GM21717 (cell line): Measurements from ENCODE around the gene INPP5D.

Experiments
- ATAC-seq: cut with Tn5 transposase; IDR thresholded peaks from one replicate; pipeline ENCODE4 v1.9.1; 2021; ENCODE audit warnings: mild to moderate bottlenecking, moderate library complexity; ENCODE audit not compliant: unreplicated experiment

The INPP5D gene

GRCh38 chr2:233031556-233032500 is 28.3 kb upstream of the INPP5D start:
- no peak for ATAC-seq

GRCh38 chr2:233032551-233033320 is 27.4 kb upstream of the INPP5D start, which contains the start of gene NEU2:
NEU2 (plus strand) TSS chr2:233032672; CDS start chr2:233032672, 0 bp downstream.
- no peak for ATAC-seq

- ATAC-seq = no peak
These were observed 26.5 kb upstream of the INPP5D start for GRCh38 chr2:233033672-233034071.

- ATAC-seq = no peak
These were observed 25.9 kb upstream of the INPP5D start for GRCh38 chr2:233034091-233034882.

- no peak for ATAC-seq
These were observed 24.5 kb upstream of the INPP5D start for GRCh38 chr2:233035426-233036161.

- ATAC-seq = no peak
These were observed 23.8 kb upstream of the INPP5D start for GRCh38 chr2:233036162-233036838.

GRCh38 chr2:233037078-233037477 is 23.1 kb upstream of the INPP5D start:
- ATAC-seq = no peak

- ATAC-seq = no peak
These were observed 20.8 kb upstream of the INPP5D start for GRCh38 chr2:233039212-233039845.

GRCh38 chr2:233039846-233040530 is 20.2 kb upstream of the INPP5D start:
- ATAC-seq = no peak

- ATAC-seq = no peak
These were observed 19.6 kb upstream of the INPP5D start for GRCh38 chr2:233040571-233040970.

- ATAC-seq = no peak
These were observed 18.3 kb upstream of the INPP5D start for GRCh38 chr2:233041722-233042323.

- no peak for ATAC-seq
These were observed 17.6 kb upstream of the INPP5D start for GRCh38 chr2:233042549-233042948.

GRCh38 chr2:233044974-233045605 is 15.1 kb upstream of the INPP5D start:
- ATAC-seq = no peak

GRCh38 chr2:233047206-233047605 is 12.9 kb upstream of the INPP5D start:
- no peak for ATAC-seq

GRCh38 chr2:233047667-233048066 is 12.5 kb upstream of the INPP5D start:
- ATAC-seq = no peak

- ATAC-seq = no peak
These were observed 11.5 kb upstream of the INPP5D start for GRCh38 chr2:233048569-233049193.

- ATAC-seq = no peak
These were observed 10.9 kb upstream of the INPP5D start for GRCh38 chr2:233049194-233049761.
